Measurements from ENCODE around the gene NPEPL1. TPM values are rescaled to one million over a fixed set of nuclear protein-coding genes. Genes with fewer than 3 reads are reported as not detected.

Gene NPEPL1
- total RNA-seq, 1 donor from 2014 or later = 68.3 TPM

GRCh38 chr20:58651559-58651945 lies 41.0 kb upstream of the NPEPL1 start:
- no peak for DNase-seq (ENCODE audit: low spot score in 2 of 2)
- peak overlapping the region; percentile 85 to 93 for H3K27ac ChIP-seq
- intact Hi-C loops (cut with DNase I) = loop anchor here (2.0 kb wide), 5 partner anchors 41 to 415 kb away; partner anchors contain the start of genes RAB22A and VAPB
- H3K4me3 ChIP-seq = peak overlapping the region; percentile 85 to 98
- H3K36me3 ChIP-seq = no peaks in the 10 kb centered on the region
- peaks cover 3 to 43% of the 10 kb centered on the region in 2 donors for H3K4me1 ChIP-seq
- no peaks in the 10 kb centered on the region for H3K9me3 ChIP-seq
- H3K27me3 ChIP-seq = no peaks in the 10 kb centered on the region
- TF ChIP-seq CTCF (IDR thresholded peaks at IDR 0.05) = no peak

- H3K4me3 ChIP-seq = peak overlapping the region; percentile 85 to 98
- peaks cover 3 to 43% of the 10 kb centered on the region in 2 donors for H3K4me1 ChIP-seq
- no peaks in the 10 kb centered on the region for H3K9me3 ChIP-seq
- H3K27me3 ChIP-seq = no peaks in the 10 kb centered on the region
- intact Hi-C loops (cut with DNase I) = loop anchor here (1.0 to 2.0 kb wide), 6 partner anchors 40 to 415 kb away; partner anchors contain the start of genes NPEPL1, RAB22A and VAPB
- TF ChIP-seq CTCF (IDR thresholded peaks at IDR 0.05) = no peak
- no peak for DNase-seq (ENCODE audit: low spot score in 2 of 2)
- peak overlapping the region; percentile 85 to 93 for H3K27ac ChIP-seq
- no peaks in the 10 kb centered on the region for H3K36me3 ChIP-seq
Observed at GRCh38 chr20:58651946-58652605, 40.5 kb upstream of the NPEPL1 start.

GRCh38 chr20:58652606-58653294 lies 39.9 kb upstream of the NPEPL1 start:
- Histone ChIP-seq H3K9me3 (no peaks in the 10 kb centered on the region), H3K4me3 (peak overlapping the region; percentile 85 to 98), H3K4me1 (peaks cover 3 to 37% of the 10 kb centered on the region in 2 donors), H3K27me3 (no peaks in the 10 kb centered on the region), H3K27ac (peak overlapping the region; percentile 85 to 93), H3K36me3 (no peaks in the 10 kb centered on the region)
- intact Hi-C loops (cut with DNase I) = loop anchor here (1.0 kb wide), 1 partner anchor 40 kb away; the partner anchor contains the start of gene NPEPL1
- DNase-seq (ENCODE audit: low spot score in 2 of 2) = no peak
- TF ChIP-seq CTCF (IDR thresholded peaks at IDR 0.05) = no peak

GRCh38 chr20:58654337-58654736 lies 38.3 kb upstream of the NPEPL1 start:
- Histone ChIP-seq H3K9me3 (no peaks in the 10 kb centered on the region), H3K36me3 (no peaks in the 10 kb centered on the region), H3K4me3 (no peak overlapping the region), H3K27me3 (no peaks in the 10 kb centered on the region), H3K27ac (no peak overlapping the region), H3K4me1 (peaks cover 3 to 33% of the 10 kb centered on the region in 2 donors)
- DNase-seq (ENCODE audit: low spot score in 2 of 2) = no peak
- TF ChIP-seq CTCF (IDR thresholded peaks at IDR 0.05) = no peak
- intact Hi-C loops (cut with DNase I) = no loop called here

GRCh38 chr20:58655328-58656107 lies 37.1 kb upstream of the NPEPL1 start:
- H3K4me1 ChIP-seq = peaks cover 0 to 28% of the 10 kb centered on the region in 2 donors
- intact Hi-C loops (cut with DNase I) = no loop called here
- no peak for TF ChIP-seq CTCF (IDR thresholded peaks at IDR 0.05)

More at GRCh38 chr20:58655328-58656107, 37.1 kb upstream of the NPEPL1 start:
- DNase-seq (ENCODE audit: low spot score in 2 of 2) = no peak
- Histone ChIP-seq H3K9me3 (no peaks in the 10 kb centered on the region), H3K4me3 (no peak overlapping the region), H3K36me3 (no peaks in the 10 kb centered on the region), H3K27me3 (no peaks in the 10 kb centered on the region), H3K27ac (no peak overlapping the region)
